Jurkat, Clone E6-1 (cell line): ENCODE data around the gene AKR1E2. TPM values are rescaled to one million over a fixed set of nuclear protein-coding genes. Genes with fewer than 3 reads are reported as not detected.

Experiments used
- DNase-seq: peaks from one replicate; pipeline ENCODE4 v3.0.0-alpha.2; 2011; ENCODE audit warnings: low read depth, low spot score
- H3K4me3 ChIP-seq: 2 replicates; pipeline ENCODE4 v1.5.1; 2011; ENCODE audit warnings: mild to moderate bottlenecking, low read length, control low read depth, moderate library complexity
- polyA plus RNA-seq: library from polyadenylated mRNA; unstranded; fragments of >200 nt; gene quantifications from one replicate; pipeline ENCODE4 v1.2.1, GENCODE V29; 2012; ENCODE audit warnings: missing spikeins; ENCODE audit not compliant: insufficient read length, insufficient read depth

The AKR1E2 gene
- polyA plus RNA-seq: 11.4 TPM

DNA sequence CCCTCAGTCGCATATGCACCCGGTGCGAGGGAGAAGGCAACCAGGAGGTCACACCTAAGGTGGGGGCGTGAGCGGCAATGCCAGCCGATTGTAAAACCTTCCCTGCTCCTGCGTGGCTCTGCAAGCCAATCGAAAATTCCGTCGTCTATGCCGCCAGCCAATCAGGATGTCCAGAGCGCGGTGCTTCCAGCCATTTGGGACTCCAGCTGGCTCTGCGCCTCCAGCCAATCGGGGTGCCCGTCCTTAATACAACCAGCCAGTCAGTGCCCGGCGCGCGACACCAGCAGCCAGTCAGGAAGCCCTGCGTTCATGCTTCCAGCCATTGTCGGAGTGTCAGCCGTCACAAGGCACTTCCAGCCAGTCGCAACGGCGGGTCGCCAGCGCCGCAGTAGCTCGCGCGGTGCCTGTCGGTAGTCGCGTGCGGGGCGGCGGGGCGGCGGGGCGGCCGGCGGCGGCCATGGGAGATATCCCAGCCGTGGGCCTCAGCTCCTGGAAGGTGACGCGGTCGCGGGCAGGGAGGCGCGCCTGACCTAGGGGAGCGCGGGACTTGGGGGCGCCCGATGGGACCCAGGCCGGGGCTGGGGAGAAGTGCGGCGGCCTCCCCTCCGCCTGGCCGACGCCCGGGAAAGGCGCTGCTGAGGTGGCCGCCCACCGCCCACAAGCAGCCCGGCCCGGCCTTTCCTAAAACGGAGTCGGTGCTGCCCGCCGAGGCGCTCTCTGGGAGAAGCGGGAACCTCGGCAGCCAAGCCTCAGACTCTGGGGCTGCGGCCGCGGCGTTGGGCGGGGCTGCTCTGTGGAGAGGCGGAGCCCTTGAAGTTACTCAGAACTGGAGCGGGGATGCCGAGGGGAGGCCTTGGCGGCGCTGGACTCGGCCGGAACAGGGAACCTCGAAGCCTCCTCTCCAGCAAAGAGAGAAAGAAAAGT, at the start of gene AKR1E2:
Gene AKR1E2 (plus strand): TSS at position 340 of the 924 bp plus-strand sequence. CDS start 118 bp downstream, at position 458.
- DNase-seq: peak; percentile 91
- peak within 1 kb of the TSS; percentile 55 for H3K4me3 ChIP-seq

DNA sequence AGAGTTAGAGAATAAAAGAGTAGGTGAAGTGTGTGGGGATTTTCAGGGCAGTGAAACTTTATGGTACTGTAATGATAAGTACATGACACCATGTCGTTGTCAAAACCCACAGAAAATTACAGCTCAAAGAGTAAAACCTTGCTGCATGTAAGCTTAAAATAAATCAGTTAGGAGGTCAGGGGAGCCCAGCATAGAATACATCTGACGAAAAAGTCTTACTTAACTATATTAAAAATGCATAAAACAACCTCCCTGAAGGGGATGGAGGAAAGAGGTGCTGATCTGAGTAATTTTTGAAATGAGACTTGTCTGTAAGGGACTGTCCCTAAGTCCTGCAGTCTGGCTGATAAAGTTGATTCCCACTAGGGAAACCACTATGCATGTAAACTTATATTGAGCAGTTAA, 49.8 kb upstream of the AKR1E2 start:
- no peak for DNase-seq
- no peak overlapping the region for H3K4me3 ChIP-seq

DNA sequence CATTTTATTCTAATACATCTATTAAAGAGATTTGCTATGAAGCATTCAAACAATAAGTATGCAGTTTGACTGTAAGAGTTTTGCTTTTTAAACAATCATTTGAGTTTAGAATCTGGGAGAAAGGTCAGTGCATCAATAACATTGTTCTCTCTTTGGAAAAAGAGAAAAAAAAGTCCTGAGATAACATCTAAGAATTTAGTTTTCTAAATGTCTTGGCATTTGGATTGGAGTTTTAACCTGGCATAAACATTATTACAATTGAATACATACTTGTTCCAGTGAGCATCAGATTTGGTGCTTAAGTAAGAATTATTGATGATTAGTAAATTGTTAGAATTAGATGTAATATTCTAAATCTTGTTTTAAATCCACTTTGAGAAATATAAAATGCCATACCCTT, 47.2 kb upstream of the AKR1E2 start:
- no peak for DNase-seq
- no peak overlapping the region for H3K4me3 ChIP-seq

DNA sequence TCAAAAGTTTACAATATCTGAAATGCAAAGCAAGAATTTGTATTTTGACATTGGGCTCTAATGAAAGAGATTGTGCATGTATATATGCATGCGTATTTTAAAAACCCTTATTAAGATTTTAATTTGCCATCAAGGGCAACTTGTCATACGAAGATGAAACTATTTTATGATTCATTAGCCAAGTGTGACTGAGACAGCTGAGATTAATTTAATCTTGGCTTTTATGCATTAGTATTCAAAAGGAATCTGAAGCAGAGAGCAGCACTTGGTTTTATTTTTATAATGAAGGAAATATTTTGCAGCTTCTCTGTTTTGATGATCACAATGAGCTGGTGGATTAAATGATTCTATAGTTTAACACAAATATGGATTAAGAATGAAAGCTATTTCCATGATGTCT, 45.9 kb upstream of the AKR1E2 start:
- no peak for DNase-seq
- no peak overlapping the region for H3K4me3 ChIP-seq

DNA sequence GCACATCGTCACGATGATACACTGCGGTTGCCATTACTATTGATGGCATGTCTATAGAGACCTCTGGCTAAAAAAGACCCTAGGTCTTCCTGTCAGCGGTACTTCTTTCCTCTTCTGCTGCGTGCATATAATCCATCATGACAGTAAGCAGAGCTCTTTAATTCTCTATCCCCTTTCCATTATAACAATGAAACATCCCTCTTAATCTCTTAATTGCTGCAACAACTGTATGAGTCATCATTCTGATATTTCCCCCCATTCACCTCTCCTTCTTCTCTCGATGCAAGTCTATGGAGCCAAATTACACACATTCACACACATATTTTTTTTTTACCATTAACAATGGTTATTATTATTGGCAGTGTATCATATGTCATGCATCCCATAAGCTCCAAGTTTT, 45.2 kb upstream of the AKR1E2 start:
- H3K4me3 ChIP-seq: no peak overlapping the region
- DNase-seq: no peak

DNA sequence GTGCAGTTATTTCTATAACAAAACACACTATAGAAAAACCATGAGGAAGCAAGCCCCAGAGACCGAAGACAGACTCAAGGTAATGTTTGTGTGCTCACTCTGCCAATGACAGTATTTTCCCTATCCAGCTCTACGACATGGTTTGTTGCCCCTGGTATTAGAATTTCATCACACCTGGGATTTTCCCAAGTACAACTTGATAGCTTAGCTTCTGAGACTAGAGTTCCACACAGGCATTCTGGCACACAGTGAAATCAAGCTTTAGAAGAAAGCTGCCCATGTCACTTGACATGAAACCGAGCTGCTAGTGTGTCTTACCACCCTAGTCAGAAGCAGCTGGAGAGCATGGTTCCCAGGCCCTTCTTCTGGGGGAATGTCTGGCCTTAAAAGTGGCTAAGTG, 44.1 kb upstream of the AKR1E2 start:
- H3K4me3 ChIP-seq: no peak overlapping the region
- no peak for DNase-seq

DNA sequence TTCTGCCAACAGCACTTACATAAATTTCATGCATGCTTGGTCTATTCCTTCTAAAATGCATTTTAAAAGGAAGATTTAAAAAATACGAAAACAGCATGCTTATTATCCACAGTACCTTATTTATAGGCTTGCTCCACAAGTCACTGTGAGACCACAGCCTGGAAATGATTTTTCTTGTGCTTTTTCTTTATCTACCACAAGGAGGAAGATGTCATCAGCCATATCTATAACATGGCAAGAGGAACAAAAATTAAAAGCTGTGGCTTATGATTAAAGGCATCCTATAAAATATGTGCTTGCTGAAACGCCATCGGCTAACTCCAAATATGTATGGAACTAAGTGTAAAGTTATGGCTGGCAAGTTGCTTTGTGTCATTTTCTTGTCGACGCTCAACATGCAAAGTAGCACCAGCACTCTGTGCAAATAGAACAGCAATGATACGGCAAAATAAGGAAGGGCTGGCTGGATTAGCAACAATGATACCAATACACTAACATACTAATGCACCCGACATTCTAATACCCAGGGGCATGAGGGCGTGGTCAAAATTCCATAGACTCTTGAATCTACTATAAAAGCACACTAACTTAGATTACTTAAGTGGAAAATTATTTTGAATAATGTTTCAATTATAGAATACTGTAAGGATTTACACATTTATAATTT, 41.2 kb upstream of the AKR1E2 start:
- DNase-seq: no peak
- H3K4me3 ChIP-seq: no peak overlapping the region

DNA sequence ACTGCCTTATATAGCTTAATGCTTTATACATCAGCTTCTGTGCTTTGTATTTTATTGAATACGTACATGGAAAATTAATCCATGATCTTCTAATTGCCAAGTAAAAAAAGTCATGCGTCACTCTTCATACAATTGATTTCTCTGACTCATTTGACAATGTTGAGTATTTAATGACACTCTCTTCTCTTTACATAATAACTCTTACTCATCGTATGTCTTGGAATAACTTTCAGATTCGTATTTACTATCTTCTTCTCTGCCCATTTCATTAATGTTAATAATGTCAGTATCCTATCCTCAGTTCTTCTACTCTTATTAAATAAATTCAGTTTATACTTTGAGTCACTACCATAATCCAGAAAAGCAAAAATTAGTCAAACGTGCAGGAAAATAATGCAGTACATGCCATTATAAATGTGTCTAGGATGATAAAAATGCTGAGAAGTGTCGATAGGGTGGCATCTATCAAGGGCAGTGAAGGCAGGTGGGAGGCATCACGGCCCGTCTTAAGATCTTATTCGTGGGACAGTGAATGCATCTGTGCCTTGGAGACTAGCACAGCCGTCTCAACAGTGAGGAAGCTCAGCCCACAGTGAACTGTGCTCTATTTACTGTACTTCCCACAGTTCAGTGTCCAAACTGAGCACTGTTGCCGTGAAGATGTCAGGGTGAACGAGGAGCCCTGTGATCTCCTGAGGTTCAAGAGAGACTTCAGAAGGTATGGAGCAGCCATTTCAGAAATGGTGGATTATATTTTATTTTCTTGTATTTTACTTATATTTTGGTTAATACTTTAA, 39.8 kb upstream of the AKR1E2 start:
- no peak for DNase-seq
- no peak overlapping the region for H3K4me3 ChIP-seq

DNA sequence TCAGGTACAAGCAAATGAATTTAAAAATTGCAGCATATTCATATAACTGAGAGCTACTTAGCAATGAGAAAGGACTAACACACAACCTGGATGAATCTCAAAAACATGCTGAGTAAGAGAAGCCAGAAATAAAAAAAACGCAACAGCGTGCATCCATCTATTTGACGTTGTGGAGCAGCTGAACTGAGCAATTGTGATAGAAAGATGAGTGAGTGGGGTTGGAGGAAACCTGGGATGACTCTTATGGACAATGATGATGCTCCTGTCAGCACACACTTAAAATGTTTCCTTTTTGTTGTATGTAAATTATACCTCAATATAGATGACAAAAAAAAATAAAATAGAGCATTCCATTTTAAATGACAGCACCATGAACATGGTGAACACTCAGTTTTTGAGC, 36.0 kb upstream of the AKR1E2 start:
- no peak overlapping the region for H3K4me3 ChIP-seq
- DNase-seq: no peak

DNA sequence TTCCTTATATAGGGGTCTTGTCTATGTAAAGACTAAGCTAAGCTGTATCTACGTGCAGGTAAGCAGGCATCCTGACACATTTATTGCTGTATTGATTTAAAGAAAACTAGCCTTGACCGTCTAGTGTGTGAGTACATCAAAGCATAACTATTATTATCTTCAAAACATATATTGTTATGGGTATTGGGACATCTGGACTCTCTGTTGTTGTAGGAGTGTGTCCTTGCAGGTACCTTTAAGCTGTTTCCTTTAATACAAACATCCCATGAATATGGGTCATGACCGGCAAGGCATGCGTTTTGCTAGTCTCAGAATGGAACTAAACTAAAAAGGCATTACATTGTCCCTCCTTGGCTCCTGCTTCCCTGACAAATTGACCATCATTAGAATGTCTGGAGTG, 35.1 kb upstream of the AKR1E2 start:
- no peak for DNase-seq
- H3K4me3 ChIP-seq: no peak overlapping the region

DNA sequence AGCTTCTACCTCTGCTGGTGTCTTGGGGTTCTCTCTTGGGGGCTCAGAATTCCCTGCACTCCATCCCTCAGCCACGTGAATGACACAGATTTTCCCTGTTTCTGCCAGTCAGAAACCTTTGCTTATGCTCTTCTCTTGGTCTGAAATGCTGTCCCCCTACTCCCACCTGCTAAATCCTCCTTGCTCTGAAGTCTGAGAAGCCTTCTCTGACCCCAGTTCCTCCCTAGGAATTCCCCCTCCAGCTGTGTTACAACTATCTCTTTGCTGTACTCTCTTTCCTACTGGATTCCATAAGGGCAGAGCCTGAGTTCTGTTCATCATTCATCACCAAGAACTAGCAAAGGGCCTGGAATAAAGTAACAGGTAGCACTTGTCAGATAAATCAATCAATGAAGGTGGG, 33.6 kb upstream of the AKR1E2 start:
- H3K4me3 ChIP-seq: no peak overlapping the region
- no peak for DNase-seq

DNA sequence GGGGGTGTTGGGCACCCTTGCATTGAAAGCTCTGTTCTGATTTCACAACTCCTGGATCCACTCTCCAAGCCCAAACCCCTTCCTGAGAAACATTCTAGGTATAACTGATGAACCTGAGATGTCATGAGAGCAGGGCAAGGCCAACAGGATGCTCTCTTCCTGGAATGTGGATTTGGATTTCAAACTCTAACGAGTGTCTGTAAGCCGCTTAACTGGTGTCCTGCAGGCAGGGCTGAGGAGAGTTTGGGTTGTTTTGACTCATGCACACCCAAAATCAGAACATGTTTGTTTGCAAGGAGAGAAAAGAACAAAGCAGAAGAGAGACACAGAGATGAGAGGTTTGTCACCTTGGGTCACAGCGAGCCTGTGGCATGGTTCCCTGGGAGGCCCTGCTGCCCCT, 24.6 kb upstream of the AKR1E2 start:
- no peak overlapping the region for H3K4me3 ChIP-seq
- no peak for DNase-seq

DNA sequence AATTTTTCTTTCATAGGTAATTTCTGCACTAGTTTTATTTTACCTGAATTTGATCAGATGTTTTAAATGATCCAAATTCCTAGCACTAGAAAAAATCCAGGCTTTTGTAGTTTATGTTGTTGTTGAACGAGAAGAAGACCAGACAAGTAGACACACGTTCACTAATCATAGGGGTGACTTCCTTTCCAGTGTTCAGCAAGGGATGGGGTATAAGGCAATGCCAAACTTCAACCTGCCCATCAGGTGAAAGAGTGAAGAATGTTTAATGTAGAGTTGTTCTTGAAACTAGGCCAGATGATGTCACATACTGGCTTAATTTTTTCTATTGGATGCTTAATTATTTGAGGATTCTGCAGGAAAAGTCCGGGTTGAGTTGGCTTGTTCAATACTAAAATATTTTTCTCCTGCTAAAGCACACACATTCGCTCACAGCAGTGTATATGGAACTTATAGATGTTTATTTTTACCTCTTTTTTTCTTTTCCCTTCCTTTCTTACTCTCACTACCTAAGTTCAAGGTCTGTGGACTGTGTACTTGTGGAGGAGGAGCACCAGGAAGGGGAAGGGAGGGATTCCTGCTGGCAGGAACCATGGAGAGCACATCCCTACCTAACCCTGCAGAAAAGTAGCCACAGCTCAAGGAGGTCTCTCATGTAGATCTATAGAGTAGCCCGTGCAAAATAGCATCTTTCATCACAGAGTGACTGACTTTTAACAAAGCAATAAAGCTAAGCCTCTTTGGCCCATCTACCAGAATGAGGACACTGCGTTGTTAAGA, 23.1 kb upstream of the AKR1E2 start:
- no peak overlapping the region for H3K4me3 ChIP-seq
- DNase-seq: no peak

DNA sequence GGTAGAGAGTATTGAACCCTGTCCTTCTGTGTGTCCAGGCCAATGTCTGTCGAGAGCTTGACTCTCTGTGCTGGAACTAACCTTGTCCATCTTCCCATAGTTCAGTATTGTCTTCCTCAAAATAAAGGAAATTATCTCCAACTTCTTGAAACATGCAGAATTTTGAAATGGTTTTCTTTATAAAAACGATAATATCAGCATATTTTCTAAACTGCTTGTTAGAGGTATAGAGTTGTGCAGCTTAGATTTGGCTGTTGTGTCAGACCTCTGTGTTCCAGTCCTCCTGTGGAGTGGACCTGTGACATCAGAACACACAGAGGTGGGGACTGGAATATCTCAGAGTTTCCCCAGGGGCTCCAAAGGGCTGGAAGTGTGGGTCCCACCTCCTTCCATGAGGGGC, 22.2 kb upstream of the AKR1E2 start:
- no peak for DNase-seq
- no peak overlapping the region for H3K4me3 ChIP-seq

DNA sequence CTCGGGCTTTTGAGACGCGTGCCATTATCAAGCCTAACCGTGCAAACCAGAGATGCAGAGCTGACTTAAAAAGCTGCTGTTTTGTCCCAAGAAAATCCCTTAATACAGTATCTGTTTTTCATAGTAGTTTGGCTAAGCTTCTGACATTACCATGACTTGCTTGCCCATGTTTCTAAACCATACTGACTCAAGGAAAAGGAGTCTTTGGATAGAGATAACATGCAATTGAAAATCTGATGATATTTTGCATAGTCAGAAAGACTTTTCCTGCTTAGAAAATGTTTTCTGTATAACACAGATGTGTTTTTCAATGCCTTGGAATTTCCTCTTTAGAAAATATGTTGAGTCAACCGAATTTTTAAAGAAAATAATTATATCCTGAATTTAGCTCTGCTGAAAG, 21.5 kb upstream of the AKR1E2 start:
- no peak for DNase-seq
- no peak overlapping the region for H3K4me3 ChIP-seq

DNA sequence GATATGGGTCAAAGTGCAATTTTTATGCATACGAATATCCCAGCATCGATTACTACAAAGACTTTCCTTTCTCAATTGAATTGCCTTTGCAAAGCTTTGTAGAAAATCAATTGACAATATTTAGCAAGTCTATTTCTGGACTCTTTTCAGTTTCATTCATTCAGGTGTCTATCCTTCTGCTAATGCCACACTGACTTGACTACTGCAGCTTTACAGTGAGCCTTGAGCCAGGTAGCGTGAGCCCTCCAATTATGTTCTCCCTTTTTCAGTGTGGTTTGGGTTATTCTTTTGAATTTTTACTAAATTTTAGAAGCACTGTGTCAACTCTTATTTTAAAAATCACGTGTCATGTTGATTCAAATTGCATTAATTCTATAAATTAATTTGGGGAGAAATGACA, 19.5 kb upstream of the AKR1E2 start:
- DNase-seq: no peak
- no peak overlapping the region for H3K4me3 ChIP-seq

DNA sequence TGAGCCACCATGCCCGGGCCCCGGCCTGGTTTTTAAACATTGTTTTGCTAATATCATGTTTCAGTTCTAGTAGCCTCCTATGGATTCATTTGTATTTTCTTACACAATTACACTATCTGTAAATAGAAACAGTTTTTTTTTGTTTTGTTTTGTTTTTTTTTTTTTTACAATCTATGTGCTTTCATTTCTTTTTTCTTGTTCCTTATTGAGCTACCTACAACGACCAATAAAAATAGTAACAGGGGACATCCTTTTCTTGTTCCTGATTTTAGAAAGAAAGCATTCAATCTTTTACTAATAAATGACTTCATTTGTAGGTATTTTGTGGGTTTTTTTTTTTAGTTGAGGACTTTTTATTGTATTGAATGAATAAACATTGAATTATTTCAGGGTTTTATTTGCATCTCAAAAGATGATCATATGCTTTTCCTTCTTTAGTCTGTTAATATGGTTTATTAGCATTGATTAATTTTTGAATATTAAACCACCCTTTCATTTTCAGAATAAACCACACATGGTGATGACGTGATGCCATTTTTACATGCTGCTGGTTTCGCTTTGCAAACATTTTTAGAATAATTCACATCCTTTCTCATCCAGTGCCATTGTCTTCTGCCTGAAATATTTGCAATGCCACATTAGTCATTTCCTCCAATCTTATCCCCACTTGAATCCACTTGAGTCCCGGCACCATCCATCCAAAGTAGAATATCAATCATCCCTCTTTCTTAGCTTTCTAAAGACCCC, 18.1 kb upstream of the AKR1E2 start:
- no peak for DNase-seq
- H3K4me3 ChIP-seq: no peak overlapping the region

DNA sequence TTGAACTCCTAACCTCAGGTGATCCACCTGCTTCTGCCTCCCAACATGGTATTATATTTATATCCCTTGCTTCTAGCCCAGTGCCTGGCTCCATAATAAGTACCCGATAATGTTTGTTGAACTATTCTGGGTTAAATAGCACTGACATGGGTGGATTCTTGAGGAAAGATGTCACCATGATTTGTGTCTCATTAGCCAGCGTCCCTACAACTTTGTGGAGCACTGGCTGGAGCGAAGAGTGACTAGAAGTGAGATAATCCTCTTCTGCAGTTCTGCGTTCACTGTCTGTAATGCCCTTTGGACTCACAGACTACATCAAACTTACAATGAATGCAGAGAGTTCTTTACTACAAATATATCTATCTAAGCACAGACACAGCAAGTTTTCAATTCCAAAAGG, 16.9 kb upstream of the AKR1E2 start:
- DNase-seq: no peak
- no peak overlapping the region for H3K4me3 ChIP-seq
